Measurements from ENCODE around the gene CD96. TPM values are rescaled to one million over a fixed set of nuclear protein-coding genes. Genes with fewer than 3 reads are reported as not detected.
A peak's percentile ranks its signal among the peaks of the same experiment; 100 is the strongest.
"Not testable (repeated sequence)": the region's sequence is repeated elsewhere in the genome, so short reads cannot be mapped to it uniquely, and the experiment has no call there.

CD96 gene
- total and polyA plus RNA-seq, 2 donors = 27.0 to 80.2 TPM

DNA sequence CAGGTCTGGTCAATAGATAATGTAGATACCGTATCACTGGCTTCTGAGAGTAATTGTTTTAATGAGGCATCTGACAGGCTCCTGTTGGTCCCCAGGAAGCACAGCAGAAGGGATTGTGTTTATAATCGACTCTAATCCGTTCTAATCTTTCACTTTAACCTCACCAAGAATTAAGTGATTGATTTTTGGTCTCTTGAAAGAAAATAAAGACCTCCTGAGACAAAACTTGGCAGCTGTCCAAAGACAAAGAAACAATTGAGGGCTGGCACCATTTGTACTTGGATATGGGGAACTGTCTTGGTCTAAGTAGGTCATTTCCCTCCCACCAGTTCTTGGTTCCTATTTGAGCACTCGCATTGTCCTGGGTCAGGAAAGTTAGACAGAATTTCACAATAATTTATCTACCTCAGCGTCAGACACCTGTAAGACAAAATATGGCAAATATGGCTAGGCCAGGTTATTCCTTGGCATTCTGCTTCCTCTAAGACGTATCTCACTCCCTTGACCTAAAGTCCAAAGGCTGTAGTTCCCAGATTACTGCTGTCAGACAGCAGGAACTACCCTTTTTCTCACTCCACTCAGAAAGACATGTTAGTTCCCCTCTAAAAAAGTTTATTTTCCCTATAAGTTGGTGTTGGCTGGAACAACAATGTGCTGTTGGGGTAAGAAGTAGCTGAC, 22.7 kb upstream of the CD96 start:
- Histone ChIP-seq H3K27ac (ENCODE audit: low read depth in 1 of 2, low read length in 1 of 2) (no peak overlapping the region), H3K36me3 (ENCODE audit: control insufficient read depth in 2 of 2, insufficient read depth in 2 of 2, low read length in 1 of 2) (no peaks in the 10 kb centered on the region), H3K27me3 (ENCODE audit: control insufficient read depth in 2 of 2, insufficient read depth in 1 of 2, low read length in 1 of 2) (no peaks in the 10 kb centered on the region), H3K4me1 (ENCODE audit: control insufficient read depth in 2 of 2, insufficient read depth in 2 of 2, low read length in 2 of 2) (no peaks in the 10 kb centered on the region), H3K4me3 (ENCODE audit: low read length in 2 of 2) (no peak overlapping the region), H3K9me3 (ENCODE audit: control insufficient read depth in 2 of 2, insufficient read depth in 1 of 2, low read length in 1 of 2) (no peaks in the 10 kb centered on the region)
- WGBS = 94% methylated on average over 6 of the region's 6 CpGs
- DNase-seq (ENCODE audit: low read depth in 6 of 9, low spot score in 9 of 9) = no peak

DNA sequence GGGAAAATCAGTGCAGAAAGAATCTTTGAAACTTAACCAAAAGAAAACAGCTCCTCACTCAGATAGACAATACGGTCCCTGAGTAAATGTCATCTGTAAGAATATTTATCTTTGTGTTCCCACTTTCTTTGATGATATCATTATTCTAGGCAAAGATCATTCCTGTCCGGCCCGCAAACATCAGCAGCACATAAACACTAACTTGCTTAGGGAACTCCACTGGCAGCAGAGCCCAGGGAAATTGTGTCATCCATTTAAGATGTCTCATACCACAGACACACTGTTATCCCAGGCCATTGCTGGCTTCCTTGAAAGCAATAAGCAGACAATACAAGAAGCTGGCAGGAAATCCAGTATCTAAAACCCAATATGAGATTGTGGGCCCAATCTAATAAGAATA, 20.1 kb upstream of the CD96 start:
- Histone ChIP-seq H3K27me3 (ENCODE audit: control insufficient read depth in 2 of 2, insufficient read depth in 1 of 2, low read length in 1 of 2) (no peaks in the 10 kb centered on the region), H3K27ac (ENCODE audit: low read depth in 1 of 2, low read length in 1 of 2) (no peak overlapping the region), H3K9me3 (ENCODE audit: control insufficient read depth in 2 of 2, insufficient read depth in 1 of 2, low read length in 1 of 2) (no peaks in the 10 kb centered on the region), H3K36me3 (ENCODE audit: control insufficient read depth in 2 of 2, insufficient read depth in 2 of 2, low read length in 1 of 2) (no peaks in the 10 kb centered on the region), H3K4me1 (ENCODE audit: control insufficient read depth in 2 of 2, insufficient read depth in 2 of 2, low read length in 2 of 2) (peaks cover 0 to 3% of the 10 kb centered on the region in 2 donors), H3K4me3 (ENCODE audit: low read length in 2 of 2) (no peak overlapping the region)
- DNase-seq (ENCODE audit: low read depth in 6 of 9, low spot score in 9 of 9) = no peak
- 80% methylated on average over 3 of the region's 3 CpGs for WGBS

DNA sequence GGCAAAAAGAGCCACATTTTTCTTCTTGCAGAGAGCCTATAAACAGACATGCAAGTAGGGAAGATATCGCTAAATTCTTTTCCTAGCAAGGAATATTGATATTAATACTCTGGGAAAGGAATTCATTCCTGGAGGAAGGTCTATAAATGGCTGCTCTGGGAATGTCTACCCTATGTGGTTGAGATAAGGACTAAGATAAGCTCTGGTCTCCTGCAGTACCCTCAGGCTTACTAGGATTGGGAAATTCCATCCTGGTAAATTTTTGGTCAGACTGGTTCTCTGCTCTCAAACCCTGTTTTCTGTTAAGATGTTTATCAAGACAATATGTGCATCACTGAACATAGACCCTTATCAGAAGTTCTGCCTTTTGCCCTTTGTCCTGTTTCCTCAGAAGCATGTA, 17.5 kb upstream of the CD96 start:
- H3K36me3 ChIP-seq (ENCODE audit: control insufficient read depth in 2 of 2, insufficient read depth in 2 of 2, low read length in 1 of 2); H3K27me3 ChIP-seq (ENCODE audit: control insufficient read depth in 2 of 2, insufficient read depth in 1 of 2, low read length in 1 of 2); DNase-seq (ENCODE audit: low read depth in 6 of 9, low spot score in 9 of 9); H3K4me1 ChIP-seq (ENCODE audit: control insufficient read depth in 2 of 2, insufficient read depth in 2 of 2, low read length in 2 of 2); H3K9me3 ChIP-seq (ENCODE audit: control insufficient read depth in 2 of 2, insufficient read depth in 1 of 2, low read length in 1 of 2); H3K27ac ChIP-seq (ENCODE audit: low read depth in 1 of 2, low read length in 1 of 2); H3K4me3 ChIP-seq (ENCODE audit: low read length in 2 of 2): not testable (repeated sequence)
- WGBS = 96% methylated on average over 1 of the region's 1 CpG

DNA sequence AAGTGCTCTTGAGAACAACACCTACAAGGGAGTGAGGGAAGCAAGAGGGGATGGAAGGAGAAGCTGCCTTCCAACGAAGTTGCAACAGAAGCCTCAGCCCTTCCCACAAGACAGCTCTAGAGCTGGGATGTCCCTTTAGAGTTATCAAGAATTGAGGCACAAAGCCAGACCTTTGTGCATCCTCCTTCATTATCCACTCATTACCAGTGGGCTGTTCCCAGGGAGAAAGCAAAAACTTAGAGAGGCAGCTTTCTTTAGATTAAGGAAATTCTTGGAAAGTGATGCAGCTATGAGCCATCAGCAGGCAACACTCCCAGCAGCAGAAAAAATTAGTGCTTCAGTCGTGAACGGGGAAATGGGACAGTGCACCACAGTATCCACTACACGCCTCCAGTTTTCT, 10.6 kb upstream of the CD96 start:
- H3K27me3 ChIP-seq (ENCODE audit: control insufficient read depth in 2 of 2, insufficient read depth in 1 of 2, low read length in 1 of 2) = no peaks in the 10 kb centered on the region
- no peak overlapping the region for H3K27ac ChIP-seq (ENCODE audit: low read depth in 1 of 2, low read length in 1 of 2)
- H3K4me1 ChIP-seq (ENCODE audit: control insufficient read depth in 2 of 2, insufficient read depth in 2 of 2, low read length in 2 of 2) = peaks cover 0 to 4% of the 10 kb centered on the region in 2 donors
- no peaks in the 10 kb centered on the region for H3K9me3 ChIP-seq (ENCODE audit: control insufficient read depth in 2 of 2, insufficient read depth in 1 of 2, low read length in 1 of 2)
- H3K36me3 ChIP-seq (ENCODE audit: control insufficient read depth in 2 of 2, insufficient read depth in 2 of 2, low read length in 1 of 2) = no peaks in the 10 kb centered on the region
- no peak overlapping the region for H3K4me3 ChIP-seq (ENCODE audit: low read length in 2 of 2)
- 94% methylated on average over 4 of the region's 4 CpGs for WGBS
- DNase-seq (ENCODE audit: low read depth in 6 of 9, low spot score in 9 of 9) = no peak

DNA sequence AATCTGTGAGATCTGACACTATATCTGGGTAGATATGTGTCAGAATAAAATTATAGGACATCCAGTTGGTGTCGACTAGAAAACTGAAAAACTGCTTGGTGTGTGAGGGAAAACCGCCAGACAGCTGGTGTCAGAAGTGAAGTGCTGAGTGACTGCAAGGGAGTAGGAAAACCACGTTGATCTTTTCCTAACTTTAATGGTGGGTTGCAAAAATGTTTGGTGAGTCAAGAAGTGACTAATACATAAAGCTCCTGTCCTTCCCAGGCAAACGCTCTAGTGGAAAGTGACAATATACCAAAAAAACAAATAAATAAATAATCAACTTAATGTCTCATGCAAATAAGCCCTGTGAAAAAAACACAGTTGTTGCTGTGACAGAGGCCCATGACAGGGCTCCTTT, 7.3 kb upstream of the CD96 start:
- peaks cover 7 to 11% of the 10 kb centered on the region in 2 donors for H3K4me1 ChIP-seq (ENCODE audit: control insufficient read depth in 2 of 2, insufficient read depth in 2 of 2, low read length in 2 of 2)
- no peak for DNase-seq (ENCODE audit: low read depth in 6 of 9, low spot score in 9 of 9)
- H3K4me3 ChIP-seq (ENCODE audit: low read length in 2 of 2) = no peak overlapping the region
- 60% methylated on average over 4 of the region's 4 CpGs for WGBS
- H3K9me3 ChIP-seq (ENCODE audit: control insufficient read depth in 2 of 2, insufficient read depth in 1 of 2, low read length in 1 of 2) = no peaks in the 10 kb centered on the region
- H3K27ac ChIP-seq (ENCODE audit: low read depth in 1 of 2, low read length in 1 of 2) = no peak overlapping the region
- H3K27me3 ChIP-seq (ENCODE audit: control insufficient read depth in 2 of 2, insufficient read depth in 1 of 2, low read length in 1 of 2) = no peaks in the 10 kb centered on the region
- H3K36me3 ChIP-seq (ENCODE audit: control insufficient read depth in 2 of 2, insufficient read depth in 2 of 2, low read length in 1 of 2) = no peaks in the 10 kb centered on the region

DNA sequence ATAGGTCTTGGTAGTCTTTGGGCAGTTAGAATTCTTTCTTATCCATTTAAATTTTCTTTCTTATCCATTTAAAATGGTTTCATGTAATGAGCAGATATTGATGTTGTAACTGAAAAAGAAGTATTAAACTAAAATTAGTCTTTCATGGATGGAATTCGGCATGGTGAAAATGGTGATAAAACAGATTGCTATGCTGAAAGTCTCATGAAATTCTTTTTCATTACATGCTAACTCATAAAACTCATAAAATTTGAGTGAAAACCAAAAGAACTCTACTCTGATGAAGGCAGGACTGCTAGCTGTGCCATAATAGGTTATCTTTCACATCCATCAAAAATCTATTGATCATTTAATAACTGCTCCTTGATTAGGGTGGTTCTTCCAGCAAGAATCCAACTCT, 3.9 kb upstream of the CD96 start:
- DNase-seq (ENCODE audit: low read depth in 6 of 9, low spot score in 9 of 9) = no peak
- no peaks in the 10 kb centered on the region for H3K36me3 ChIP-seq (ENCODE audit: control insufficient read depth in 2 of 2, insufficient read depth in 2 of 2, low read length in 1 of 2)
- 96% methylated on average over 1 of the region's 1 CpG for WGBS
- no peak overlapping the region for H3K4me3 ChIP-seq (ENCODE audit: low read length in 2 of 2)
- H3K27ac ChIP-seq (ENCODE audit: low read depth in 1 of 2, low read length in 1 of 2) = no peak overlapping the region
- H3K4me1 ChIP-seq (ENCODE audit: control insufficient read depth in 2 of 2, insufficient read depth in 2 of 2, low read length in 2 of 2) = peaks cover 12 to 33% of the 10 kb centered on the region in 2 donors
- H3K27me3 ChIP-seq (ENCODE audit: control insufficient read depth in 2 of 2, insufficient read depth in 1 of 2, low read length in 1 of 2) = no peaks in the 10 kb centered on the region
- no peaks in the 10 kb centered on the region for H3K9me3 ChIP-seq (ENCODE audit: control insufficient read depth in 2 of 2, insufficient read depth in 1 of 2, low read length in 1 of 2)

DNA sequence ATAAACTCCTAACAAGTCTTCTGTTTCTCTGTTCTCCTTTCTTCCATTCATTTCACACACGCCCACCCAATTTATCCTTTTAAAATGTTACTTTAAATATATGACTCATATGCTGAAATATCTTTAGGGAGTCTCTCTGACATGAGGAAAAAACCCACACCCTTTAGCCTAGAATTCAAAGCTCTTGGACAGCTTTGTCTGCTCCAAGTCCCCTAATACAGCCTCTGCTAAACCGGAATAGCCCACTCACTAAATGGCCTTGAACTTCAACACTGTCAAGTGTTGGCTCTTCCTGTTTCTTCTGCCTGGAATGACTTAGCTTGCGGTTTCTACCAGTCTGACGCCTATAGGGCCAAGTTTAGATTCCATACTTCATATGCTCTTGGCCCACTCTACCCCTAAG, 3.3 kb upstream of the CD96 start:
- WGBS = 40% methylated on average over 4 of the region's 4 CpGs
- no peak overlapping the region for H3K4me3 ChIP-seq (ENCODE audit: low read length in 2 of 2)

DNA sequence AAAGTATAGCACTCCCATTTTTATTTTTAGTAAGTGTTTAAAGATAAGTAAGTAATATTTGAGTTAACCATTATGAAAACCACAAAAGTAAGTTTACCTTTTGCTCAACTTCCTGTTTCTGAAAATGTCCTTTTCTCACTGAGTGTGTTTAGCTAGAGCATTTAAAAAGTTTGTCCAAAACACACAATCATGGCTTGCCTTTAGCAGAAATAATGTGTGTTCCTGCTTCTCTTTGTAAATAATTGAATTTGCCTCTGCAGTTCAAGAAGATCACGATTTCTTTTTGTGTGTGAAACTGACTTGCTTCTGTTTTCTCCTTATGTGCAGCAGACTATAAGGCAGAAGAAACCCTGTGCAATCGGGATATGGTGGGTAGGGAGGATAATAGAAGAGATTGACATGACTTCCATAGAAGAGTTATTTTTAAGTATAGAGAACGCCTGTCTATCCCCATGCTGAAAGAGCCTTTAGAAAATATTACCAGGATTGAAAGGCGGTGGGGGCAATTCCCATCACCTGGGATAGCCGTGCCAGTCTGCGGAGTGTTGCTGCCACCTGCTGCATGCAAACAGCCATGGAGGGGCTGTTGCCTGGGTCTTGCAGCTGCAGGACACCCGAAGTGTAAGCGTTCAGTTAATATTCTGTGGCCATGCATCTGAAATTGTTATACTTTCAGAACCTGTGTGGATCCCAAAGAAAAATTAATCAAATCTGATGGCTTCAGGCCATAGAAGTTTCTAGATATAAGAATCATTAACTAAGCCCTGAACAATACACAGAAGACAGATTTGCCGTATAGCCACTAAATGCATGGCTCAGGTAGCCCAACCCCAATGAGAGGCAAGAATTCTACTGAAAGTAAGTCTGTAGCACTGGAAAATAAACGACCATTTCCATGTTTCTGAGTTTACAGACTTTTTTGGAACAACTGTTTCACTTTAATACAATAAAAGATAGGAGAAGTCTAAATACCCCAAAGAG, 2.4 kb upstream of the CD96 start:
- H3K36me3 ChIP-seq (ENCODE audit: control insufficient read depth in 2 of 2, insufficient read depth in 2 of 2, low read length in 1 of 2) = no peaks in the 10 kb centered on the region
- peak overlapping the region; percentile 11 to 21 for H3K4me3 ChIP-seq (ENCODE audit: low read length in 2 of 2)
- no peaks in the 10 kb centered on the region for H3K9me3 ChIP-seq (ENCODE audit: control insufficient read depth in 2 of 2, insufficient read depth in 1 of 2, low read length in 1 of 2)
- peaks cover 12 to 36% of the 10 kb centered on the region in 2 donors for H3K4me1 ChIP-seq (ENCODE audit: control insufficient read depth in 2 of 2, insufficient read depth in 2 of 2, low read length in 2 of 2)
- H3K27ac ChIP-seq (ENCODE audit: low read depth in 1 of 2, low read length in 1 of 2) = peak overlapping the region; percentile 58 to 74
- no peaks in the 10 kb centered on the region for H3K27me3 ChIP-seq (ENCODE audit: control insufficient read depth in 2 of 2, insufficient read depth in 1 of 2, low read length in 1 of 2)
- 13% methylated on average over 10 of the region's 10 CpGs for WGBS
- peak in 5 of 9 donors; percentile 58 to 79 (median 68) for DNase-seq (ENCODE audit: low read depth in 6 of 9, low spot score in 9 of 9)

More for the DNA sequence above, 3.3 kb upstream of the CD96 start:
- H3K27ac ChIP-seq (ENCODE audit: low read depth in 1 of 2, low read length in 1 of 2) = peak overlapping the region in 1 of 2 donors; percentile 74
- no peaks in the 10 kb centered on the region for H3K9me3 ChIP-seq (ENCODE audit: control insufficient read depth in 2 of 2, insufficient read depth in 1 of 2, low read length in 1 of 2)
- H3K4me1 ChIP-seq (ENCODE audit: control insufficient read depth in 2 of 2, insufficient read depth in 2 of 2, low read length in 2 of 2) = peaks cover 12 to 33% of the 10 kb centered on the region in 2 donors
- peak in 1 of 9 donors; percentile 45 for DNase-seq (ENCODE audit: low read depth in 6 of 9, low spot score in 9 of 9)
- no peaks in the 10 kb centered on the region for H3K36me3 ChIP-seq (ENCODE audit: control insufficient read depth in 2 of 2, insufficient read depth in 2 of 2, low read length in 1 of 2)
- no peaks in the 10 kb centered on the region for H3K27me3 ChIP-seq (ENCODE audit: control insufficient read depth in 2 of 2, insufficient read depth in 1 of 2, low read length in 1 of 2)

DNA sequence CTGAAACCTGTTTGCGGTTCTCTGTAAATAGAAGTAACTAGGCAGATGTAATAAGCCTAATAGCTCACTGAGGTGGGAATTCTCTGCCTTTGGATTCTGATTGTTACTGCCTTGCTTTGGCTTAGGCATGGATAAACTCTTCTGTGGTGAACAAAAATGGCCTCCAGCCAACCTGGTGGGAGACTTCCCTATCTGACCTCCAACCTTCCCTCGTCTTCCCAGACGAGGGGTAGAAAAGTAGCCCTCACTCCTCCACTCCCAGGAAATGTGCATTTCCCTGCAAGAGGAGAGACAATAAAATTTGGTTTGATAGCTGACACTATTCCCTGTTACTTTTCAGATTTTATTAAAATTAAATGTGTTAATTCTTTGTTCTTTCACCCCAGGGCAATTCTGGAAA, 606 bp upstream of the CD96 start:
- no peak overlapping the region for H3K4me3 ChIP-seq (ENCODE audit: low read length in 2 of 2)
- 60% methylated on average over 3 of the region's 3 CpGs for WGBS
- DNase-seq (ENCODE audit: low read depth in 6 of 9, low spot score in 9 of 9) = peak in 1 of 9 donors; percentile 19
- no peaks in the 10 kb centered on the region for H3K9me3 ChIP-seq (ENCODE audit: control insufficient read depth in 2 of 2, insufficient read depth in 1 of 2, low read length in 1 of 2)
- no peaks in the 10 kb centered on the region for H3K27me3 ChIP-seq (ENCODE audit: control insufficient read depth in 2 of 2, insufficient read depth in 1 of 2, low read length in 1 of 2)
- H3K36me3 ChIP-seq (ENCODE audit: control insufficient read depth in 2 of 2, insufficient read depth in 2 of 2, low read length in 1 of 2) = peaks cover 0 to 12% of the 10 kb centered on the region in 2 donors
- H3K4me1 ChIP-seq (ENCODE audit: control insufficient read depth in 2 of 2, insufficient read depth in 2 of 2, low read length in 2 of 2) = peaks cover 12 to 49% of the 10 kb centered on the region in 2 donors
- H3K27ac ChIP-seq (ENCODE audit: low read depth in 1 of 2, low read length in 1 of 2) = peak overlapping the region; percentile 61 to 90

Measured in thymus (tissue), 11 donors.